Caco-2 (cell line): ENCODE results near the gene PHACTR1. TPM values are rescaled to one million over a fixed set of nuclear protein-coding genes. Genes with fewer than 3 reads are reported as not detected.

Experiments
- BruUV-seq: library from RNA; stranded (reverse); fragments of 400-500 nt; replicated peaks from 2 replicates; lab custom pipeline; 2021; lab: Mats Ljungman, UMichigan
- CTCF ChIA-PET: fragments of 300-600 bp; sonication (Branson Sonifier 250); formaldehyde crosslinking; loops from one replicate; lab custom pipeline; 2022; ENCODE audit warnings: antibody characterized with exemption; lab: Charles Lee
- POLR2A ChIA-PET: fragments of 300-600 bp; sonication (Branson Sonifier 250); formaldehyde crosslinking; loops from one replicate; lab custom pipeline; 2022; ENCODE audit warnings: antibody characterized with exemption; lab: Charles Lee
- DNase-seq, 2 experiments: peaks; one replicate each; pipeline versions ENCODE4 v3.0.0 to v3.0.0-alpha.2; 2020 to 2022
- H3K27me3 ChIP-seq: replicated peaks from 2 replicates; pipeline ENCODE4 v1.6.0; 2011; ENCODE audit warnings: low read length; ENCODE audit not compliant: control insufficient read depth, insufficient read depth
- H3K36me3 ChIP-seq: 2 replicates; pipeline ENCODE4 v1.5.1; 2011; ENCODE audit warnings: low read length; ENCODE audit not compliant: control insufficient read depth, insufficient read depth
- H3K4me1 ChIP-seq: fragments of 250-450 bp; sonication (Bioruptor Pico); 2 replicates; pipeline ENCODE4 v1.5.1; 2020; ENCODE audit warnings: mild to moderate bottlenecking
- H3K4me3 ChIP-seq: 2 replicates; pipeline ENCODE4 v1.5.1; 2011; ENCODE audit warnings: low read depth, mild to moderate bottlenecking, control low read depth, low read length
- H3K9me3 ChIP-seq: fragments of 250-450 bp; sonication (Bioruptor Pico); 2 replicates; pipeline ENCODE4 v1.5.1; 2020; ENCODE audit warnings: mild to moderate bottlenecking, moderate library complexity
- H3K27ac Mint-ChIP-seq: one replicate; pipeline ENCODE4 v1.8.0; 2022; ENCODE audit warnings: mixed read lengths; ENCODE audit not compliant: unreplicated experiment
- H3K27me3 Mint-ChIP-seq: one replicate; pipeline ENCODE4 v1.8.0; 2022; ENCODE audit warnings: mixed read lengths; ENCODE audit not compliant: insufficient read depth, unreplicated experiment
- H3K36me3 Mint-ChIP-seq: one replicate; pipeline ENCODE4 v1.8.0; 2022; ENCODE audit warnings: mild to moderate bottlenecking, mixed read lengths; ENCODE audit not compliant: insufficient read depth, unreplicated experiment
- H3K4me1 Mint-ChIP-seq: one replicate; pipeline ENCODE4 v1.8.0; 2022; ENCODE audit warnings: low read depth, mixed read lengths; ENCODE audit not compliant: unreplicated experiment
- H3K4me3 Mint-ChIP-seq: one replicate; pipeline ENCODE4 v1.8.0; 2022; ENCODE audit warnings: mild to moderate bottlenecking, moderate library complexity, mixed read lengths; ENCODE audit not compliant: unreplicated experiment
- H3K9me3 Mint-ChIP-seq: one replicate; pipeline ENCODE4 v1.8.0; 2022; ENCODE audit warnings: mixed read lengths; ENCODE audit not compliant: unreplicated experiment
- CTCF ChIP-seq, 2 experiments: fragments of 200-600 bp in 1 of 2; IDR thresholded peaks; 1 replicate in 1 of 2; 2 replicates in 1 of 2; pipeline versions ENCODE4 v1.5.1 to v1.8.0; 2011 to 2022; ENCODE audit warnings: antibody characterized with exemption in 1 of 2, control low read depth in 1 of 2, inconsistent platforms in 1 of 2, low read depth in 1 of 2, low read length in 1 of 2, mild to moderate bottlenecking in 1 of 2, moderate library complexity in 1 of 2; ENCODE audit not compliant: insufficient read depth in 1 of 2, severe bottlenecking in 1 of 2, unreplicated experiment in 1 of 2
- intact Hi-C: fragments of 100-400 bp; cut with micrococcal nuclease; formaldehyde crosslinking; loops from one replicate; pipeline ENCODE4 v1.10.0; 2022; ENCODE audit not compliant: unreplicated experiment
- total RNA-seq: library from RNA; stranded (reverse); gene quantifications from 2 replicates; pipeline ENCODE4 v1.2.3, GENCODE V29; 2022

Gene PHACTR1
- total RNA-seq, 1 experiment from 2014 or later: 0.41 TPM

DNA sequence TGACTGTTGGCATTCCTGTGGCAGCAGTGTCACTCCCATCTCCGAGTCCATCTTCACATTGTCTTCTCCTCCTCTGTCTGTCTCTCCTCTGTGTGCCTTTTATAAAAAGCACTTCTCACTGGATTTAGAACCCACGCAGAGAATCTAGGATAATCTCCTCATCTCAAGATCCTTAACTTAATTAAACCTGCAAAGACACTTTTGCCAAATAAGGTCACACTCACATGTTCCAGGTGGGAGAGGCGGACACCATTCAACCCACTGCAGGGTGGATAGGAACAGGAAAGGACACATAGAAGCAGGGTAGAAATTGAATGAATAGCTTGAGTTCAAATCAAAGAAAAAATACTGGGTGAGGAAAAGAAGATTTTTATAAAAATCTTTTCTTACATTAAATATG, 292.5 kb downstream of the PHACTR1 start:
- no peaks in the 10 kb centered on the region for H3K9me3 ChIP-seq
- POLR2A ChIA-PET: no interaction called here
- Mint-ChIP-seq H3K4me3 (no peak overlapping the region), H3K4me1 (peaks cover 9% of the 10 kb centered on the region), H3K27me3 (peaks cover 28% of the 10 kb centered on the region), H3K27ac (no peak overlapping the region), H3K9me3 (no peaks in the 10 kb centered on the region), H3K36me3 (no peaks in the 10 kb centered on the region)
- intact Hi-C loops: no loop called here
- H3K4me3 ChIP-seq: no peak overlapping the region
- DNase-seq: no peak
- no peak for TF ChIP-seq CTCF (IDR thresholded peaks at IDR 0.05; ENCODE audit: insufficient read depth in 1 of 2, low read depth in 1 of 2, low read length in 1 of 2, severe bottlenecking in 1 of 2, unreplicated experiment in 1 of 2)
- BruUV-seq: no TSS peak
- H3K4me1 ChIP-seq: peaks cover 5% of the 10 kb centered on the region; the same call in 1 of the 2 replicates
- peaks cover 5% of the 10 kb centered on the region for H3K27me3 ChIP-seq
- CTCF ChIA-PET: no interaction called here
- no peaks in the 10 kb centered on the region for H3K36me3 ChIP-seq

- no TSS peak for BruUV-seq
- Histone ChIP-seq H3K4me3 (no peak overlapping the region), H3K4me1 (peaks cover 10% of the 10 kb centered on the region; the same call in 1 of the 2 replicates), H3K27me3 (peaks cover 5% of the 10 kb centered on the region), H3K9me3 (no peaks in the 10 kb centered on the region), H3K36me3 (no peaks in the 10 kb centered on the region)
- Mint-ChIP-seq H3K9me3 (no peaks in the 10 kb centered on the region), H3K27ac (no peak overlapping the region), H3K4me1 (peaks cover 11% of the 10 kb centered on the region), H3K27me3 (peaks cover 30% of the 10 kb centered on the region), H3K36me3 (no peaks in the 10 kb centered on the region), H3K4me3 (no peak overlapping the region)
- TF ChIP-seq CTCF (IDR thresholded peaks at IDR 0.05; ENCODE audit: insufficient read depth in 1 of 2, low read depth in 1 of 2, low read length in 1 of 2, severe bottlenecking in 1 of 2, unreplicated experiment in 1 of 2): no peak
- intact Hi-C loops: no loop called here
- ChIA-PET CTCF (no interaction called here), POLR2A (no interaction called here)
- no peak for DNase-seq
Measured at GRCh38 chr6:13009461-13009860, 292.9 kb downstream of the PHACTR1 start.

DNA sequence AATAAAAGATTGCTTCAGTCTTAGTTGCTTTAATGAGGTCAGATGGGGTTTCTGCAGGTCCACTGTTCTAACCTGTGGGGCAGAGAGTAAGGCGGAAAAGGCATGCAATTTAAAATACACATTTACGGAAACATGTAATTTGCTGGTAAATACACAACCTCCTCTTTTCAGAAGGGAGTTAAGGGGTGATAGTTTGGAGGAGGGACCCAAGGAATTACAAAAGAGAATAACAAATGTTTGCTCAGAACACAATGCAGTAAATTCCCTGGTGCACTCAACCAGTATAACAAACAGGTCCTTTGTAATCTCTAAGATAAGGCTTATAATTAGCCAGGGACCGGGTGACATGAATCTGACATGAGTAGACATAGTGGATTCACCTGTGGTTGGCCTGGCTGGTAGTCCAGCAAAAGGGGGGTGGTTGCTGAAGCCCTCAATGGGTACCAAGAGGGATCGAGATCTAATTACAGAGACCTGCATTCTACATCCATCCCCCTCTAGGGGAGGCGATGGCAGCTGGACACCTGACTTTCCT, 295.1 kb downstream of the PHACTR1 start:
- Histone ChIP-seq H3K4me1 (peaks cover 14% of the 10 kb centered on the region; the same call in 1 of the 2 replicates), H3K9me3 (no peaks in the 10 kb centered on the region), H3K4me3 (no peak overlapping the region), H3K36me3 (no peaks in the 10 kb centered on the region), H3K27me3 (peaks cover 5% of the 10 kb centered on the region)
- no peaks in the 10 kb centered on the region for H3K36me3 Mint-ChIP-seq
- BruUV-seq: no TSS peak
- ChIA-PET POLR2A (no interaction called here), CTCF (no interaction called here)
- no peaks in the 10 kb centered on the region for H3K9me3 Mint-ChIP-seq
- intact Hi-C loops: no loop called here
- H3K27ac Mint-ChIP-seq: no peak overlapping the region
- peaks cover 15% of the 10 kb centered on the region for H3K4me1 Mint-ChIP-seq
- DNase-seq: no peak
- no peak overlapping the region for H3K4me3 Mint-ChIP-seq
- peaks cover 34% of the 10 kb centered on the region for H3K27me3 Mint-ChIP-seq
- no peak for TF ChIP-seq CTCF (IDR thresholded peaks at IDR 0.05; ENCODE audit: insufficient read depth in 1 of 2, low read depth in 1 of 2, low read length in 1 of 2, severe bottlenecking in 1 of 2, unreplicated experiment in 1 of 2)
